ENCODE data around the gene GLI2. TPM values are rescaled to one million over a fixed set of nuclear protein-coding genes. Genes with fewer than 3 reads are reported as not detected.
A peak's percentile ranks its signal among the peaks of the same experiment; 100 is the strongest.

Gene GLI2
- total and polyA plus RNA-seq, 5 donors, result 0.86 to 4.8 (median 4.1) TPM

- intact Hi-C loops (cut with DNase I), result no loop called here
- no peak overlapping the region for H3K4me3 ChIP-seq (ENCODE audit: low read length)
- ATAC-seq, result no peak
- H3K27me3 ChIP-seq (ENCODE audit: control insufficient read depth, insufficient read depth), result no peaks in the 10 kb centered on the region
- H3K9me3 ChIP-seq (ENCODE audit: control insufficient read depth, low read length), result no peaks in the 10 kb centered on the region
- no peak for DNase-seq
- no peaks in the 10 kb centered on the region for H3K4me1 ChIP-seq (ENCODE audit: control insufficient read depth, insufficient read depth, low read length)
- no peak overlapping the region for H3K27ac ChIP-seq (ENCODE audit: low read length)
Observed at GRCh38 chr2:120726245-120726644, 9.4 kb upstream of the GLI2 start.

- Histone ChIP-seq H3K27ac (ENCODE audit: low read length) (no peak overlapping the region), H3K27me3 (ENCODE audit: control insufficient read depth, insufficient read depth) (no peaks in the 10 kb centered on the region), H3K4me1 (ENCODE audit: control insufficient read depth, insufficient read depth, low read length) (no peaks in the 10 kb centered on the region), H3K9me3 (ENCODE audit: control insufficient read depth, low read length) (no peaks in the 10 kb centered on the region), H3K4me3 (ENCODE audit: low read length) (no peak overlapping the region)
- WGBS, result 28% methylated on average over 8 of the region's 8 CpGs
- intact Hi-C loops (cut with DNase I), result no loop called here
- DNase-seq, result no peak
- peak; percentile 63 to 76 for ATAC-seq
Observed at GRCh38 chr2:120729406-120730399, 6.0 kb upstream of the GLI2 start.

- ATAC-seq, result no peak
- WGBS, result 89% methylated on average over 5 of the region's 5 CpGs
- intact Hi-C loops (cut with DNase I), result no loop called here
Observed at GRCh38 chr2:120731175-120731574, 4.5 kb upstream of the GLI2 start.

GRCh38 chr2:120732506-120733237, 3.0 kb upstream of the GLI2 start:
- Histone ChIP-seq H3K4me1 (ENCODE audit: control insufficient read depth, insufficient read depth, low read length) (no peaks in the 10 kb centered on the region), H3K4me3 (ENCODE audit: low read length) (no peak overlapping the region), H3K9me3 (ENCODE audit: control insufficient read depth, low read length) (no peaks in the 10 kb centered on the region), H3K27me3 (ENCODE audit: control insufficient read depth, insufficient read depth) (no peaks in the 10 kb centered on the region), H3K27ac (ENCODE audit: low read length) (no peak overlapping the region)
- DNase-seq (no peak), ATAC-seq (no peak)
- WGBS, result 78% methylated on average over 14 of the region's 14 CpGs
- intact Hi-C loops (cut with DNase I), result no loop called here

More at GRCh38 chr2:120731175-120731574, 4.5 kb upstream of the GLI2 start:
- no peaks in the 10 kb centered on the region for H3K4me1 ChIP-seq (ENCODE audit: control insufficient read depth, insufficient read depth, low read length)
- DNase-seq, result no peak
- no peaks in the 10 kb centered on the region for H3K27me3 ChIP-seq (ENCODE audit: control insufficient read depth, insufficient read depth)
- H3K27ac ChIP-seq (ENCODE audit: low read length), result no peak overlapping the region
- H3K9me3 ChIP-seq (ENCODE audit: control insufficient read depth, low read length), result no peaks in the 10 kb centered on the region
- no peak overlapping the region for H3K4me3 ChIP-seq (ENCODE audit: low read length)

- Histone ChIP-seq H3K27ac (ENCODE audit: low read length) (no peak overlapping the region), H3K9me3 (ENCODE audit: control insufficient read depth, low read length) (no peaks in the 10 kb centered on the region), H3K4me3 (ENCODE audit: low read length) (no peak overlapping the region), H3K4me1 (ENCODE audit: control insufficient read depth, insufficient read depth, low read length) (no peaks in the 10 kb centered on the region), H3K27me3 (ENCODE audit: control insufficient read depth, insufficient read depth) (no peaks in the 10 kb centered on the region)
- 70% methylated on average over 10 of the region's 10 CpGs for WGBS
- DNase-seq, result no peak
- ATAC-seq, result no peak
- intact Hi-C loops (cut with DNase I), result no loop called here
Observed at GRCh38 chr2:120733238-120733932, 2.3 kb upstream of the GLI2 start.

- DNase-seq (no peak), ATAC-seq (peak in 1 of 2 donors; percentile 12)
- Histone ChIP-seq H3K4me3 (ENCODE audit: low read length) (peak overlapping the region; percentile 49), H3K9me3 (ENCODE audit: control insufficient read depth, low read length) (no peaks in the 10 kb centered on the region), H3K27me3 (ENCODE audit: control insufficient read depth, insufficient read depth) (no peaks in the 10 kb centered on the region), H3K4me1 (ENCODE audit: control insufficient read depth, insufficient read depth, low read length) (no peaks in the 10 kb centered on the region), H3K27ac (ENCODE audit: low read length) (no peak overlapping the region)
- 10% methylated on average over 40 of the region's 40 CpGs for WGBS
- intact Hi-C loops (cut with DNase I), result no loop called here
Observed at GRCh38 chr2:120734930-120735651, 577 bp upstream of the GLI2 start.

- no peaks in the 10 kb centered on the region for H3K4me1 ChIP-seq (ENCODE audit: control insufficient read depth, insufficient read depth, low read length)
- 1% methylated on average over 38 of the region's 38 CpGs for WGBS
- H3K9me3 ChIP-seq (ENCODE audit: control insufficient read depth, low read length), result no peaks in the 10 kb centered on the region
- H3K27me3 ChIP-seq (ENCODE audit: control insufficient read depth, insufficient read depth), result no peaks in the 10 kb centered on the region
- H3K4me3 ChIP-seq (ENCODE audit: low read length), result peak overlapping the region; percentile 49
- intact Hi-C loops (cut with DNase I), result no loop called here
- DNase-seq, result peak in 2 of 3 donors; percentile 66 to 76
- H3K27ac ChIP-seq (ENCODE audit: low read length), result peak overlapping the region; percentile 63
- ATAC-seq, result peak; percentile 17 to 23
Observed at GRCh38 chr2:120736202-120736623, 545 bp downstream of the GLI2 start.

- ATAC-seq, result peak; percentile 71 to 77
- intact Hi-C loops (cut with DNase I), result no loop called here
- peak overlapping the region; percentile 49 for H3K4me3 ChIP-seq (ENCODE audit: low read length)
- peak; percentile 70 to 87 (median 86) for DNase-seq
- H3K9me3 ChIP-seq (ENCODE audit: control insufficient read depth, low read length), result no peaks in the 10 kb centered on the region
- H3K4me1 ChIP-seq (ENCODE audit: control insufficient read depth, insufficient read depth, low read length), result no peaks in the 10 kb centered on the region
- no peaks in the 10 kb centered on the region for H3K27me3 ChIP-seq (ENCODE audit: control insufficient read depth, insufficient read depth)
- 1% methylated on average over 47 of the region's 48 CpGs for WGBS
- peak overlapping the region; percentile 63 for H3K27ac ChIP-seq (ENCODE audit: low read length)
Observed at GRCh38 chr2:120736624-120737339, 1.1 kb downstream of the GLI2 start.

GRCh38 chr2:120737340-120738101, 1.9 kb downstream of the GLI2 start:
- H3K27me3 ChIP-seq (ENCODE audit: control insufficient read depth, insufficient read depth), result no peaks in the 10 kb centered on the region
- peak in 1 of 2 donors; percentile 2 for ATAC-seq

More at GRCh38 chr2:120737340-120738101, 1.9 kb downstream of the GLI2 start:
- intact Hi-C loops (cut with DNase I), result no loop called here
- DNase-seq, result peak in 1 of 3 donors; percentile 65
- WGBS, result 11% methylated on average over 37 of the region's 37 CpGs
- no peaks in the 10 kb centered on the region for H3K9me3 ChIP-seq (ENCODE audit: control insufficient read depth, low read length)
- H3K4me1 ChIP-seq (ENCODE audit: control insufficient read depth, insufficient read depth, low read length), result no peaks in the 10 kb centered on the region
- H3K27ac ChIP-seq (ENCODE audit: low read length), result no peak overlapping the region
- H3K4me3 ChIP-seq (ENCODE audit: low read length), result peak overlapping the region; percentile 49
